HL-60 (cell line): ENCODE data around the gene MAGI3.

Experiments used
- CTCF ChIP-seq: IDR thresholded peaks from one replicate; pipeline ENCODE4 v1.5.1; 2011; ENCODE audit warnings: low read length, control low read depth, inconsistent platforms; ENCODE audit not compliant: insufficient read depth
- GABPA ChIP-seq: IDR thresholded peaks from 2 replicates; pipeline ENCODE4 v1.6.1; 2012; ENCODE audit warnings: low read depth
- POLR2AphosphoS5 ChIP-seq: IDR thresholded peaks from 2 replicates; pipeline ENCODE4 v1.6.1; 2012; ENCODE audit warnings: low read depth

- TF ChIP-seq CTCF (no peak), POLR2AphosphoS5 (no peak), GABPA (no peak)
Observed at GRCh38 chr1:113394043-113394862, 3.9 kb downstream of the MAGI3 start.
